GM21526 (cell line): ENCODE data around the gene COL26A1.
A peak's percentile ranks its signal among the peaks of the same experiment; 100 is the strongest.

ENCODE experiments used
- ATAC-seq: cut with Tn5 transposase; IDR thresholded peaks from one replicate; pipeline ENCODE4 v1.9.1; 2021; ENCODE audit warnings: moderate library complexity; ENCODE audit not compliant: unreplicated experiment, low FRiP score

The COL26A1 gene

GRCh38 chr7:101368422-101369165 is 5.9 kb downstream of the COL26A1 start:
- ATAC-seq = no peak

GRCh38 chr7:101370836-101371235 is 8.2 kb downstream of the COL26A1 start:
- ATAC-seq = no peak

GRCh38 chr7:101373812-101374614 is 11.3 kb downstream of the COL26A1 start:
- ATAC-seq = no peak

DNA sequence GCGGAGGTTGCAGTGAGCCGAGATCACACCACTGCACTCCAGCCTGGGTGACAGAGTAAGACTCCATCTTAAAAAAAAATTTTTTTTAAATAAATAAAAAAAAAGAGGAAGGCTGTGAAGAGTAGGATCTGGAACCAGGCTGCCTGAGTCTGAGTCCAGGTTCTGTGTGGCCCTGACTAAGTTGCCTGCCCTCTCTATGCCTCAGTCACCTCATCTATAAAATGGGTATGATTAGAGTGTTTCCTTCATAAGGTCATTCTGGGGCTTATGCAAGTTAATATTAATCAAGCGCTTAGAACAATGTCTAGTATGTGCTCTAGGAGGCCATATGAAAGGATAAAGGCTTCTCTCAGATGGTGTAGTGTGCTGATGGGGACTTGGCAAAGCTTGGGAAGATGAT is 12.3 kb downstream of the COL26A1 start:
- ATAC-seq = no peak

- no peak for ATAC-seq
These were observed 13.9 kb downstream of the COL26A1 start for GRCh38 chr7:101376601-101377000.

DNA sequence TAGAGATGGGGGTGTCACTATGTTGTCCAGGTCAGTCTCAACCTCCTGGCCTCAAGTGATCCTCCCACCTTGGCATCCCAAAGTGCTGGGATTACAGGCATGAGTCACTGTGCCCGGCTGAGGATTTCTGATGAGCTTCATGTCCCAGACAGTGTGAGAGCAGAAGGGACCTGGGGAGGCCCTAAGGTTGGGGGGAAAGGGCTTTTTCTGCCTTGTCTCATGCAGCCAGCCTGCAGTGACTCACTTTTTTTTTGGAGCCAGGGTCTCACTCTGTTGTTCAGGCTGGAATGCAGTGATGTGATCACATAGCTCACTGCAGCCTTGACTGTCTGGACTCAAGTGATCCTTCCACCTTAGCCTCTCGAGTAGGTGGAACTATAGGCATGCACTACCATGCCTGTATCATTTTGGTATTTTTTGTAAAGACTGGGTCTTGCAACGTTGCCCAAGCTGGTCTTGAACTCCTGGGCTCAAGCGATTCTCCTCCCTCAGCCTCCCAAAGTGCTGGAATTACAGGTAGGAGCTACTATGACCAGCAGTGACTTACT is 14.6 kb downstream of the COL26A1 start:
- no peak for ATAC-seq

DNA sequence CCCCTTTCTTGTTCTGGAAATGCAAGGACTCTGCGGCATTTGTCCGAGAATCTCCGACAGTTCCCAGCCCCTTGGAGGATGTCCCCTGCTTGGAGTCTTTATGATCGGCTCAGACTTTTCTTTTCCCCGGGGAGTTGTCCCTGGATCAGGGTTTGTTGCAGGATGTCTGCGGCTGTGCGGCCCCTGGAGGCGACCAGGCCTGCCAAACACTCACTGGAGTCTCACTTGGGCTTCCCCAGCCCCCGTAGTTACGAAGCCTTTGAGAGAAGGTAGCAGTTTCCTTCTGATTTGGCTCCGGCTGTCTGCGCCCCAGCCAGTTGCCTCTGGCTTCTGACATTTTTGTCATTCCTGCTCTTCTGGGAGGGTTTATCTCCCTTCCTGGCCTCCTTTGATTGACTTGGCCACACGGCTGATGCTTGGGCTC is 16.1 kb downstream of the COL26A1 start:
- no peak for ATAC-seq

DNA sequence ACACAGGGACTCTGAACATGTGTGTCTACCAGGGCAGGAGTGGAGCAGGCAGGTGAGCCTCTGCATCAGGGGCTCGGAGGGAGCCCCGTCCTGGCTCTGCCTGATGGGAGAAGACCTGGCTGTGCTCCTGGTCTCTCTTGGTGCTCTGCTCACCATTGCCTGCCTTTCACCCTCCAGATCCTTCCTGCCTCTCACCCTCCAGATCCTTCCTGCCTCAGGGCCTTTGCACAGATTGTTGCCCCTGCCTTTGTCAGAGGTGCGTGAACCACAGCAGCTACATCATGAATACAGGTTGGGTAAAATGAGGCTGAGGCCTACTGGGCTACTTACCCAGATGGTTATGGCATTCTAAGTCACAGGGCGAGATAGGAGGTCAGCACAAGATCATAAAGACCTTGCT is 16.6 kb downstream of the COL26A1 start:
- no peak for ATAC-seq

DNA sequence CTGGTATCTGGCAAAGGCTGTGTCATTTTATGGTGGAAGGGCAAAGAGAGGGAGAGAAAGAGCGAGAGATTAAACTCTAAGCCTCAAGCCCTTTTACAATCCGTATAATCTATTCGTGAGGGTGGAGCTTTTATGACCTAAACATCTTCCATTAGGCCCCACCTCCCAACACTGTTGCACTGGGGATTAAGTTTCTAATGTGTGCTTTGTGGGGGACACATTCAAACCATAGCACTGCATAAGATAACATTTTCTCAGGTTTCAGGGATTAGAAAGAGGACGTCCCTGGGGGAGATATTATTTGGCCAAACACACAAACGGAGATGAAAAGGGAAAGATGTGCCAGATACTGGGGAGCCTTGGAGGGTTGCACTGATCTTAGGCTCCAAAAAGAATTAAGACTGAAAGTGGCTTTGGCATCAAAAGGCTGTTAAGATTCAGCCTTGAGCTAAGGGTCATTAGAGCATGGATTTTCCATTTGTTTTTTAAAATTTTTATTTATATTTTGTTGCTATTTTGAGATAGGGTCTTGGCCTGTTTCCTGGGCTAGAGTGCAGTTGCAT is 19.0 kb downstream of the COL26A1 start:
- ATAC-seq = no peak

GRCh38 chr7:101382937-101383336 is 20.3 kb downstream of the COL26A1 start:
- ATAC-seq = no peak

DNA sequence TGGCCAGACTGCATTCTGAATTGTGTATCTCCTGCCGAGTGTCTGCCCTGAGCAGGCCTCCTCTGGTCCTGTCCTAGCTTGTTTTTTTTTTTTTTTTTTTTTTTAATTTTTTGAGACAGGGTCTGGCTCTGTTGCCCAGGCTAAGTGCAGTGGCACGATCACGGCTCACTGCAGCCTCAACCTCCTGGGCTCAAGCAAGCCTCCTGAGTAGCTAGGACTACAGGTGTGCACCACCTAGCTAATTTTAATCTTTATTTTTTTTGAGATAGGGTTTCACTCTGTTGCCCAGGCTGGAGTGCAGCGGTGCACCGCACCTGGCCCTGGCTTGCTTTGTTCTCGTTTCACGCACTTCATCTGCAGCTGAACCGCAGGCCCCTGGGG is 23.5 kb downstream of the COL26A1 start:
- no peak for ATAC-seq

GRCh38 chr7:101386558-101387231 is 24.0 kb downstream of the COL26A1 start:
- no peak for ATAC-seq

DNA sequence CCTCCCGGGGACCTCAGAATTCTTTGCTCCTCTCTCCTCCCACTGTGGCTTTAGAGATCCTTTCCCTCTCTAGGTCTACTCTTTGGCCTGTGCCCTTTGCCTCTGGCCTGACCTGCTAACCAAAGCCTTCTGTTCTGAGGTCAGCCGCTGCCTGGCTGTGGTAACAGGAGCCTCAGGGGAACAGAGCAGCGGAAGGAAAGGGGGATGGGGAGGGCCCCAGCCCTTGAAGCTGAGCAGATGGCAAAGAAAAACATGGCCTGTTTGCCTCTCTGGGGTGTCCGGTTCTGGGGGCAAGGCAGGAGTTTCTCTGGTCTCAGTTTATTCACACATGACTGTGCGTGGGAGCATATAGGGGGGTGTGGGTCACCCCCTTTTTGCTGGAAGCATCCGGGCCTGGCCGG is 28.2 kb downstream of the COL26A1 start:
- ATAC-seq = peak; percentile 55

DNA sequence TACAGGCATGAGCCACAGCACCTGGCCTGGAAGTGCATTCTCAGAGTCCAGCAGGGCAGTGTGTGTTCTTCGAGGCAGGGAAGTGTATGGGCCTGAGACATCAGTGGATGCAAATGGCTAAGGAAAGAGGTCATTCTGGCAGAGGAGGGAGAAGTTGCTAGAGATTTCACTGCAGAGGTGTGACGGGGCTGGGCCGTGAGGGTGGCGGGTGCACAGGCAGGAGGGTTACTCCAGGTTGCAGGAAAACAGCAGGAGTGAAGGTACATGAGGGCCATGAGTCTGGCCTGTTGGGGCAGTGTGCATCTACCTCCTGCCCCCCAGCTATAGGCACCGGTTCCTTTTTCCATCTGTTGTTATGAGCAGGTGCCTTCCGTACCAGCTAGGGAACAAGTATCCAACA is 29.3 kb downstream of the COL26A1 start:
- ATAC-seq = no peak

GRCh38 chr7:101393865-101394264 is 31.2 kb downstream of the COL26A1 start:
- no peak for ATAC-seq

DNA sequence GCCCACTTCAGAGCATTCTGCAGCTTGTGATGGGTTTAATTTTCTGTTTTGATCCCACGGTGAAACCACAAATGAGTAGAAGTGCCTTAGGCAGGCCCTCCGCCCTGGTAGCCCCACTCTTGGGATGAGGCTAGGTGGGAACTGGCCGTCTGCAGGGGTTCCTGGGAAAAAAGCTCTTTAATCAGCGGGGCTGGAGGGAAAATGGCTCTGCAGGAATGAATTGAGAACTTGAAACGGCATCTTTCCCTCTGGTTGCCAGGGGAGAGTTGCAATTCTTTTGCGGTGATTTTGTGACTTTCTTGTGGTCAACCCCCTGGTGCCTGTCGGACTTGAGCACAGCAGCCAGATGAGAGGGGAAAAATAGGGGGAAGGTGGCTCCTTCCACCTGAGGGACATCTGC is 32.7 kb downstream of the COL26A1 start:
- ATAC-seq = no peak

DNA sequence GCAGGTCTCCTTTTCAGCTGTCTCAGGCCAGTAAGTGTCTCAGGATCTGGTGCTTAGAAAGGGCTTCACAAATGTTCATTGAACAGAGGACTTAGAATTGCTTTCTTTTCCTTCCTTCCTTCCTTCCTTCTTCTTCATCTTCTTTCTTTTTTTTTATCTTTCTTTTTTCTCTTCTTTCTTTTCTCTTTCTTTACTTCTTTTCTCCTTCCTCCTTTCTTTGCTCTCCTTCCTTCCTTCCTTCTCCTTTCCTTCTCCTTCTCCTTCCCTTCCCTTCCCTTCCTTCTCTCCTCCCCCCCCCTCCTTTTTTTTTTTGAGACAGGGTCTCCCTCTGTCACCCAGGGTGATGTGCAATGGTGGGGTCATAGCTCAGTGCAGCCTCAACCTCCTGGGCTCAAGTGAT is 34.6 kb downstream of the COL26A1 start:
- no peak for ATAC-seq

- no peak for ATAC-seq
These were observed 35.2 kb downstream of the COL26A1 start for GRCh38 chr7:101397770-101398324.

- no peak for ATAC-seq
These were observed 36.0 kb downstream of the COL26A1 start for GRCh38 chr7:101398396-101399289.

DNA sequence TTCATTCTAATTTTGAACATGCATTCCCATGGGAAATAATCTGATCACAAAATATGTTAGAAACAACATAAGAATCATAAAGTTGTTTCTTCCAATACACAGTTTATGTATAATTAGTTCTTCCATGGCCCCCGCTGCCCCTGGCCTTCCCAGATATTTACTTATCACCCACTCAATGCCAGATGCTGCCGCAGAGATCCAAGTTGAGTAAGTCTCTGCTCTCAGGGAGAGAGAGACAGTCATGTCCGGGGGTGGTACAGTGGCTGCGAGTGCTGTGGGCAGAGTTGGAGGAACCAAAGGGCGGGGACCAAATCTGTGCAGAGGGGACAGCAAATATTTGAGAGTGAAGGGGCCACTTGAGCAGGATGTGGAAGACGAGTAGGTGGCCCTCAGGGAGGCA is 37.1 kb downstream of the COL26A1 start:
- ATAC-seq = no peak
